Loucy (cell line): ENCODE results near the gene IER3.

Experiments used
- CTCF ChIP-seq: fragments of 200-600 bp; sonication (generic); conservative IDR thresholded peaks from 2 replicates; pipeline ENCODE4 v1.5.1; 2014; ENCODE audit warnings: mild to moderate bottlenecking, antibody characterized with exemption, low read length
- EZH2phosphoT487 ChIP-seq: fragments of 200-600 bp; IDR thresholded peaks from 2 replicates; pipeline ENCODE4 v1.6.1; 2018; ENCODE audit warnings: antibody characterized with exemption, mild to moderate bottlenecking, moderate library complexity, borderline replicate concordance

DNA sequence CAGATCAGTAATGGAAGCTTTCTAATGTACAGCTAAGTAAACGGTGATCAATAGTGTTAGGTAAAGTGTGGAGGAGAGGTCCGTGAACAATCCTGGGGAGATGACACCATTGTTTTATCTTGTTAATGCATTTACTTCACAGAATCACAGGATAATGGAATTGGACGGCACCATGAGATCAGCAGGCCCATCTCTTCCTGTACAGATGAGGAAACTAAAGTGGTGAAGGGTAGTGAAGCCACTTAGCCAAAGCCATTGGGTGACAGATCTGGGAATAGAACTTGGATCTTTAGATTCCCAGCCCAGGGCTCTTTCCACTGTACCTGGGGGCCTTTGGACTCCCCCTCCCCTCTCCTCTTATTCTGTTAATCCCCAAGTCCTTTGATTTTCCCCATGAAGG, 26.2 kb upstream of the IER3 start:
- no peak for TF ChIP-seq CTCF
- TF ChIP-seq EZH2phosphoT487 = no peak
